AG04450 (cell line): ENCODE results near the gene USP46. TPM values are rescaled to one million over a fixed set of nuclear protein-coding genes. Genes with fewer than 3 reads are reported as not detected.

Source experiments
- CTCF ChIA-PET: fragments of 300-600, 350-600 bp; formaldehyde crosslinking; extraction: SDS; loops from one replicate; lab custom pipeline; 2022; ENCODE audit warnings: antibody characterized with exemption, inconsistent platforms; lab: Charles Lee
- POLR2A ChIA-PET: fragments of 350-600 bp; formaldehyde crosslinking; extraction: SDS; loops from one replicate; lab custom pipeline; 2021; ENCODE audit warnings: antibody characterized with exemption, inconsistent platforms; lab: Yijun Ruan, JAX
- DNase-seq: peaks from one replicate; pipeline ENCODE4 v3.0.0-alpha.2; 2011; ENCODE audit warnings: low read depth, low spot score
- H3K27ac ChIP-seq: one replicate; pipeline ENCODE4 v1.5.1; 2012; ENCODE audit warnings: low read depth, low read length, control low read depth
- H3K27me3 ChIP-seq: one replicate; pipeline ENCODE4 v1.6.0; 2012; ENCODE audit warnings: low read length; ENCODE audit not compliant: control insufficient read depth, insufficient read depth
- H3K4me3 ChIP-seq: 2 replicates; pipeline ENCODE4 v1.5.1; 2011; ENCODE audit warnings: mild to moderate bottlenecking, low read depth, low read length, control low read depth
- H3K9me3 ChIP-seq: 2 replicates; pipeline ENCODE4 v1.5.1; 2012; ENCODE audit warnings: low read length; ENCODE audit not compliant: control insufficient read depth, insufficient read depth
- CTCF ChIP-seq: IDR thresholded peaks from 2 replicates; pipeline ENCODE4 v1.5.1; 2011; ENCODE audit warnings: low read depth, low read length, control low read depth, inconsistent platforms
- polyA plus RNA-seq: library from polyadenylated mRNA; depleted of rRNA; stranded (reverse); fragments of >200 nt; gene quantifications from 2 replicates; pipeline ENCODE4 v1.2.3, GENCODE V29; 2011

Gene USP46
- polyA plus RNA-seq, 1 experiment = 69.1 TPM

GRCh38 chr4:52585379-52585778 lies 73.7 kb downstream of the USP46 start:
- no peaks in the 10 kb centered on the region for H3K27me3 ChIP-seq
- H3K27ac ChIP-seq = no peak overlapping the region
- POLR2A ChIA-PET = no interaction called here
- no peaks in the 10 kb centered on the region for H3K9me3 ChIP-seq
- no peak overlapping the region for H3K4me3 ChIP-seq
- no peak for DNase-seq
- TF ChIP-seq CTCF = no peak
- CTCF ChIA-PET = interaction anchor here (0.6 to 3.9 kb wide), 3 partner anchors 40 to 1612 kb away, joined by 5 to 18 read pairs (median 8); no protein-coding TSS in a partner anchor

GRCh38 chr4:52579602-52580272 lies 79.4 kb downstream of the USP46 start:
- CTCF ChIA-PET = interaction anchor here (1.1 to 1.5 kb wide), 2 partner anchors 8 to 403 kb away, joined by 5 to 8 read pairs; no protein-coding TSS in a partner anchor
- no peak for DNase-seq
- Histone ChIP-seq H3K27ac (no peak overlapping the region), H3K4me3 (no peak overlapping the region), H3K27me3 (no peaks in the 10 kb centered on the region), H3K9me3 (no peaks in the 10 kb centered on the region)
- no peak for TF ChIP-seq CTCF
- POLR2A ChIA-PET = no interaction called here

- ChIA-PET POLR2A (no interaction called here), CTCF (interaction anchor here (1.1 to 1.5 kb wide), 2 partner anchors 9 to 403 kb away, joined by 5 to 8 read pairs; no protein-coding TSS in a partner anchor)
- no peak for DNase-seq
- Histone ChIP-seq H3K4me3 (no peak overlapping the region), H3K27ac (no peak overlapping the region), H3K27me3 (no peaks in the 10 kb centered on the region), H3K9me3 (no peaks in the 10 kb centered on the region)
- no peak for TF ChIP-seq CTCF
Measured at GRCh38 chr4:52578951-52579350, 80.2 kb downstream of the USP46 start.

GRCh38 chr4:52577624-52577962 lies 81.5 kb downstream of the USP46 start:
- CTCF ChIA-PET = interaction anchor here (1.5 to 2.7 kb wide), 3 partner anchors 11 to 406 kb away, joined by 6 to 11 read pairs (median 8); no protein-coding TSS in a partner anchor
- no peaks in the 10 kb centered on the region for H3K27me3 ChIP-seq
- POLR2A ChIA-PET = interaction anchor here (0.7 kb wide), 1 partner anchor 247 kb away, joined by 3 read pairs; no protein-coding TSS in a partner anchor

More at GRCh38 chr4:52577624-52577962, 81.5 kb downstream of the USP46 start:
- no peak for TF ChIP-seq CTCF
- H3K4me3 ChIP-seq = no peak overlapping the region
- DNase-seq = no peak
- no peaks in the 10 kb centered on the region; the same call in 1 of the 2 replicates for H3K9me3 ChIP-seq
- H3K27ac ChIP-seq = no peak overlapping the region
